H1 (cell line): ENCODE data around the gene STAT4. TPM values are rescaled to one million over a fixed set of nuclear protein-coding genes. Genes with fewer than 3 reads are reported as not detected.

Experiments used
- JUN ChIP-seq: IDR thresholded peaks from 2 replicates; pipeline ENCODE4 v1.6.1; 2011; ENCODE audit warnings: low read depth, mild to moderate bottlenecking, improper control_type of control experiment, low read length
- KDM1A ChIP-seq: fragments of 200-600, 300-600 bp; sonication (generic); IDR thresholded peaks from 2 replicates; pipeline ENCODE4 v1.7.1; 2016; ENCODE audit warnings: mild to moderate bottlenecking, low read length, borderline replicate concordance
- MAFK ChIP-seq: IDR thresholded peaks from 2 replicates; pipeline ENCODE4 v1.6.1; 2012; ENCODE audit warnings: low read depth, mild to moderate bottlenecking, improper control_type of control experiment, low read length
- SRF ChIP-seq: IDR thresholded peaks from 2 replicates; pipeline ENCODE4 v1.6.1; 2011; ENCODE audit warnings: mild to moderate bottlenecking, low read depth, low read length, moderate library complexity
- YY1 ChIP-seq: IDR thresholded peaks from 2 replicates; pipeline ENCODE4 v1.6.1; 2011; ENCODE audit warnings: low read depth, mild to moderate bottlenecking, low read length
- polyA plus RNA-seq, 7 experiments: library from polyadenylated mRNA; depleted of rRNA in 3 of 7; stranded (reverse) in 5 of 7; unstranded in 2 of 7; fragments of >200 nt in 5 of 7; fragments of 200-250 nt in 2 of 7; gene quantifications; 1 replicate in 5 of 7; 2 replicates in 1 of 7; 4 replicates in 1 of 7; pipeline versions ENCODE4 v1.2.1 to v1.2.3, GENCODE V29; 2011 to 2013; ENCODE audit warnings: missing spikeins in 2 of 7, mixed read lengths in 2 of 7
- total RNA-seq: library from RNA; stranded (reverse); fragmentation: NEBNext Ultra II Directional; extraction: Animal tissue kit (Norgen Biotek cat#: 25700); gene quantifications from 2 replicates; pipeline ENCODE4 v1.2.1, GENCODE V29; 2021
- TF ChIP-seq, protein P1 (sequence below): fragments of 300-600 bp; sonication (generic); IDR thresholded peaks from 2 replicates; pipeline ENCODE4 v1.7.1; 2012; ENCODE audit warnings: low read length, moderate library complexity, mild to moderate bottlenecking, inconsistent platforms; ENCODE audit not compliant: insufficient replicate concordance
- TF ChIP-seq, protein P2 (sequence below): IDR thresholded peaks from 2 replicates; pipeline ENCODE4 v1.6.1; 2011; ENCODE audit warnings: low read depth, mild to moderate bottlenecking, low read length; ENCODE audit not compliant: insufficient read depth

The STAT4 gene
- total and polyA plus RNA-seq, 2 of the 8 experiments (the other 6 are each of a cell fraction or from before 2014, with no cell fraction given): 0.36 to 0.63 TPM

DNA sequence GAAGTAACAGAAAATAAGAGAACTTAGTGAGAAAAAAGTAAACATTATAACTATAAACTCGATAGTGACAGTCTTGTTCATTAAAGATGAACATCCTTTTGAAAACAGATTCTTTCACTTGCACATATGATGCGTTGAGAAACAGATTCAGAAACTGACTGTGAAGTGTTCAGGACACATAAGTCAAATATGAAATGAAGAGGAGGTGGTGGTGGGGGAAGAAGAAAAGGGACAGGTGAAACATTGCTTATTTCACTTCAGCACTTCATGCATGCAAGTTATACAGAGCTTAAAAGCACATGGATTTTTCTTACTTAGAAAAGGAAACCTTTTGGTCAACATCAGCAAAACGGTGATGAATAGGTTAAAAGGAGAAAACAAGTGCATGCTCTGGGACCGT is 42.5 kb downstream of the STAT4 start (continued):
- TF ChIP-seq, protein P1, sequence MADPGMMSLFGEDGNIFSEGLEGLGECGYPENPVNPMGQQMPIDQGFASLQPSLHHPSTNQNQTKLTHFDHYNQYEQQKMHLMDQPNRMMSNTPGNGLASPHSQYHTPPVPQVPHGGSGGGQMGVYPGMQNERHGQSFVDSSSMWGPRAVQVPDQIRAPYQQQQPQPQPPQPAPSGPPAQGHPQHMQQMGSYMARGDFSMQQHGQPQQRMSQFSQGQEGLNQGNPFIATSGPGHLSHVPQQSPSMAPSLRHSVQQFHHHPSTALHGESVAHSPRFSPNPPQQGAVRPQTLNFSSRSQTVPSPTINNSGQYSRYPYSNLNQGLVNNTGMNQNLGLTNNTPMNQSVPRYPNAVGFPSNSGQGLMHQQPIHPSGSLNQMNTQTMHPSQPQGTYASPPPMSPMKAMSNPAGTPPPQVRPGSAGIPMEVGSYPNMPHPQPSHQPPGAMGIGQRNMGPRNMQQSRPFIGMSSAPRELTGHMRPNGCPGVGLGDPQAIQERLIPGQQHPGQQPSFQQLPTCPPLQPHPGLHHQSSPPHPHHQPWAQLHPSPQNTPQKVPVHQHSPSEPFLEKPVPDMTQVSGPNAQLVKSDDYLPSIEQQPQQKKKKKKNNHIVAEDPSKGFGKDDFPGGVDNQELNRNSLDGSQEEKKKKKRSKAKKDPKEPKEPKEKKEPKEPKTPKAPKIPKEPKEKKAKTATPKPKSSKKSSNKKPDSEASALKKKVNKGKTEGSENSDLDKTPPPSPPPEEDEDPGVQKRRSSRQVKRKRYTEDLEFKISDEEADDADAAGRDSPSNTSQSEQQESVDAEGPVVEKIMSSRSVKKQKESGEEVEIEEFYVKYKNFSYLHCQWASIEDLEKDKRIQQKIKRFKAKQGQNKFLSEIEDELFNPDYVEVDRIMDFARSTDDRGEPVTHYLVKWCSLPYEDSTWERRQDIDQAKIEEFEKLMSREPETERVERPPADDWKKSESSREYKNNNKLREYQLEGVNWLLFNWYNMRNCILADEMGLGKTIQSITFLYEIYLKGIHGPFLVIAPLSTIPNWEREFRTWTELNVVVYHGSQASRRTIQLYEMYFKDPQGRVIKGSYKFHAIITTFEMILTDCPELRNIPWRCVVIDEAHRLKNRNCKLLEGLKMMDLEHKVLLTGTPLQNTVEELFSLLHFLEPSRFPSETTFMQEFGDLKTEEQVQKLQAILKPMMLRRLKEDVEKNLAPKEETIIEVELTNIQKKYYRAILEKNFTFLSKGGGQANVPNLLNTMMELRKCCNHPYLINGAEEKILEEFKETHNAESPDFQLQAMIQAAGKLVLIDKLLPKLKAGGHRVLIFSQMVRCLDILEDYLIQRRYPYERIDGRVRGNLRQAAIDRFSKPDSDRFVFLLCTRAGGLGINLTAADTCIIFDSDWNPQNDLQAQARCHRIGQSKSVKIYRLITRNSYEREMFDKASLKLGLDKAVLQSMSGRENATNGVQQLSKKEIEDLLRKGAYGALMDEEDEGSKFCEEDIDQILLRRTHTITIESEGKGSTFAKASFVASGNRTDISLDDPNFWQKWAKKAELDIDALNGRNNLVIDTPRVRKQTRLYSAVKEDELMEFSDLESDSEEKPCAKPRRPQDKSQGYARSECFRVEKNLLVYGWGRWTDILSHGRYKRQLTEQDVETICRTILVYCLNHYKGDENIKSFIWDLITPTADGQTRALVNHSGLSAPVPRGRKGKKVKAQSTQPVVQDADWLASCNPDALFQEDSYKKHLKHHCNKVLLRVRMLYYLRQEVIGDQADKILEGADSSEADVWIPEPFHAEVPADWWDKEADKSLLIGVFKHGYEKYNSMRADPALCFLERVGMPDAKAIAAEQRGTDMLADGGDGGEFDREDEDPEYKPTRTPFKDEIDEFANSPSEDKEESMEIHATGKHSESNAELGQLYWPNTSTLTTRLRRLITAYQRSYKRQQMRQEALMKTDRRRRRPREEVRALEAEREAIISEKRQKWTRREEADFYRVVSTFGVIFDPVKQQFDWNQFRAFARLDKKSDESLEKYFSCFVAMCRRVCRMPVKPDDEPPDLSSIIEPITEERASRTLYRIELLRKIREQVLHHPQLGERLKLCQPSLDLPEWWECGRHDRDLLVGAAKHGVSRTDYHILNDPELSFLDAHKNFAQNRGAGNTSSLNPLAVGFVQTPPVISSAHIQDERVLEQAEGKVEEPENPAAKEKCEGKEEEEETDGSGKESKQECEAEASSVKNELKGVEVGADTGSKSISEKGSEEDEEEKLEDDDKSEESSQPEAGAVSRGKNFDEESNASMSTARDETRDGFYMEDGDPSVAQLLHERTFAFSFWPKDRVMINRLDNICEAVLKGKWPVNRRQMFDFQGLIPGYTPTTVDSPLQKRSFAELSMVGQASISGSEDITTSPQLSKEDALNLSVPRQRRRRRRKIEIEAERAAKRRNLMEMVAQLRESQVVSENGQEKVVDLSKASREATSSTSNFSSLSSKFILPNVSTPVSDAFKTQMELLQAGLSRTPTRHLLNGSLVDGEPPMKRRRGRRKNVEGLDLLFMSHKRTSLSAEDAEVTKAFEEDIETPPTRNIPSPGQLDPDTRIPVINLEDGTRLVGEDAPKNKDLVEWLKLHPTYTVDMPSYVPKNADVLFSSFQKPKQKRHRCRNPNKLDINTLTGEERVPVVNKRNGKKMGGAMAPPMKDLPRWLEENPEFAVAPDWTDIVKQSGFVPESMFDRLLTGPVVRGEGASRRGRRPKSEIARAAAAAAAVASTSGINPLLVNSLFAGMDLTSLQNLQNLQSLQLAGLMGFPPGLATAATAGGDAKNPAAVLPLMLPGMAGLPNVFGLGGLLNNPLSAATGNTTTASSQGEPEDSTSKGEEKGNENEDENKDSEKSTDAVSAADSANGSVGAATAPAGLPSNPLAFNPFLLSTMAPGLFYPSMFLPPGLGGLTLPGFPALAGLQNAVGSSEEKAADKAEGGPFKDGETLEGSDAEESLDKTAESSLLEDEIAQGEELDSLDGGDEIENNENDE: no peak
- no peak for TF ChIP-seq MAFK
- no peak for TF ChIP-seq KDM1A
- no peak for TF ChIP-seq JUN
- TF ChIP-seq, protein P2, sequence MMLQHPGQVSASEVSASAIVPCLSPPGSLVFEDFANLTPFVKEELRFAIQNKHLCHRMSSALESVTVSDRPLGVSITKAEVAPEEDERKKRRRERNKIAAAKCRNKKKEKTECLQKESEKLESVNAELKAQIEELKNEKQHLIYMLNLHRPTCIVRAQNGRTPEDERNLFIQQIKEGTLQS: no peak
- TF ChIP-seq SRF: no peak
- TF ChIP-seq YY1: no peak
